ENCODE results near the gene CREM.
A peak's percentile ranks its signal among the peaks of the same experiment; 100 is the strongest.

CREM gene

GRCh38 chr10:35152992-35153391 is 26.3 kb downstream of the CREM start:
- DNase-seq (no peak), ATAC-seq (replicated peaks) (no peak)
- no peak overlapping the region for H3K4me3 Mint-ChIP-seq
- H3K27me3 Mint-ChIP-seq, result no peaks in the 10 kb centered on the region
- peaks cover 11 to 14% of the 10 kb centered on the region in 2 donors for H3K4me1 Mint-ChIP-seq (ENCODE audit: low read depth in 2 of 2)
- H3K27ac Mint-ChIP-seq, result no peak overlapping the region
- peaks cover 15% of the 10 kb centered on the region for H3K36me3 Mint-ChIP-seq (ENCODE audit: insufficient read depth)
- no peaks in the 10 kb centered on the region for H3K9me3 Mint-ChIP-seq

DNA sequence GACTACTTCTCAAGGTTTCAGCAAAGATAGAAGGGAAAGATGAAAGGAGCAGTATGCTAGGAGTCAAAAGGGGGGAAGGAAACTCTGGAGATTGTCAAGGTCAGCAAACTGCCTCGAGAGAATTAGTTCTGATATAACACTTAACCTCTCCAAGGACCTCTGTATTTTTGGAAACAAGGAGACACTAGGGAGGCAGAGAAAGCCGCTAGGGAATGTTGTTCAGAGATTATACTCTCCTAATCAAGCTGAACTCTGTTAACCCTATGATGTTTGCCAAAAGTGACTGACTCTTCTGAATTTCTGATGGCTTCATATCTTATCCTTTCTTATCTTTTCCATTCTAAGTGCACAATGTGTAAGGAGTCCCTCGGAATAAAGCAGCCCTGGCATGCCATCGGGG is 27.1 kb downstream of the CREM start:
- H3K4me1 Mint-ChIP-seq (ENCODE audit: low read depth in 2 of 2), result peaks cover 11 to 14% of the 10 kb centered on the region in 2 donors
- ATAC-seq (replicated peaks), result no peak
- peaks cover 15% of the 10 kb centered on the region for H3K36me3 Mint-ChIP-seq (ENCODE audit: insufficient read depth)
- H3K4me3 Mint-ChIP-seq, result no peak overlapping the region
- DNase-seq, result no peak
- no peak overlapping the region for H3K27ac Mint-ChIP-seq
- no peaks in the 10 kb centered on the region for H3K27me3 Mint-ChIP-seq
- H3K9me3 Mint-ChIP-seq, result no peaks in the 10 kb centered on the region

DNA sequence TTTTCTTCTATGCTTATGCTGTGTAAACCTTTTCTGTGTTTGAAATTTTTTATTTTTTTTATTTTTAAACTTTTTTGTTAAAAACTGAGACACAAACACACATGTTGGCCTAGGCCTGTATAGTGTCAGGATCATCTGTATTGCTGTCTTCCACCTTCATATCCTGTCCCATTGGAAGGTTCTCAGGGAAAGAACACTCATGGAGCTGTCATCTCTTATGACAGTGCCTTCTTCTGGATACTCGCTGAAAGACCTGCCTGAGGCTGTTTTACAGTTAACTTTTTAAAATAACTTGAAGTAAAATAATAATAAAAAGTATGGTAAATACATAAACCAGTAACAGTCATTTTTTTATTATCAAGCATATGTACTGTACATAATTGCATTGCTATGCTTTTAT is 34.1 kb downstream of the CREM start:
- no peaks in the 10 kb centered on the region for H3K9me3 Mint-ChIP-seq

GRCh38 chr10:35161906-35162305 is 35.3 kb downstream of the CREM start:
- H3K36me3 Mint-ChIP-seq (ENCODE audit: insufficient read depth), result no peaks in the 10 kb centered on the region
- no peaks in the 10 kb centered on the region for H3K4me1 Mint-ChIP-seq (ENCODE audit: low read depth in 2 of 2)
- H3K9me3 Mint-ChIP-seq, result no peaks in the 10 kb centered on the region
- no peaks in the 10 kb centered on the region for H3K27me3 Mint-ChIP-seq
- ATAC-seq (replicated peaks) (no peak), DNase-seq (no peak)
- no peak overlapping the region for H3K27ac Mint-ChIP-seq
- no peak overlapping the region for H3K4me3 Mint-ChIP-seq

More for the DNA sequence above, 34.1 kb downstream of the CREM start:
- Mint-ChIP-seq H3K36me3 (ENCODE audit: insufficient read depth) (no peaks in the 10 kb centered on the region), H3K27ac (no peak overlapping the region), H3K27me3 (no peaks in the 10 kb centered on the region), H3K4me1 (ENCODE audit: low read depth in 2 of 2) (no peaks in the 10 kb centered on the region), H3K4me3 (no peak overlapping the region)
- DNase-seq (no peak), ATAC-seq (replicated peaks) (no peak)

GRCh38 chr10:35165136-35165535 is 38.5 kb downstream of the CREM start:
- Mint-ChIP-seq H3K4me1 (ENCODE audit: low read depth in 2 of 2) (no peaks in the 10 kb centered on the region), H3K36me3 (ENCODE audit: insufficient read depth) (no peaks in the 10 kb centered on the region), H3K4me3 (no peak overlapping the region), H3K27ac (peak overlapping the region in 1 of 2 donors; percentile 59), H3K9me3 (peaks cover 0 to 3% of the 10 kb centered on the region in 2 donors), H3K27me3 (no peaks in the 10 kb centered on the region)
- ATAC-seq (replicated peaks) (no peak), DNase-seq (no peak)

DNA sequence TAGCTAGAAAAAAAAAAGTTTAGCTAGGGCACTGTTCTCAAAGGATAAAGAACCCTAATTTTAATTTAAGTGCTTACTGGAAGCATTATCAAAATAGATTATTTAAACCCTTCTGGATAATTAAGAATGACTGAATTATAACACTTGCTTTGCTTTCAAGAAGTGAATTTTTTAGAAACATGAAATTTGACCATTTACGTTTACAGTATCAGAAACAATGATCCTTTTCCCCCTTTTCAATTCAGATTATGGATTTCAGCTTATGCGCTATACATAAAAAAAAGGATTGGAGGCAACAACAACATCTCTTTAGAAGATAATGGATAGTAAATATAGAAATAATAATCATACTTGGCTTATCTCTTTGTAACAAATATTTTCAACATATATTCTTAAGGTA is 39.2 kb downstream of the CREM start:
- H3K9me3 Mint-ChIP-seq, result peaks cover 0 to 3% of the 10 kb centered on the region in 2 donors
- H3K27me3 Mint-ChIP-seq, result no peaks in the 10 kb centered on the region
- no peaks in the 10 kb centered on the region for H3K4me1 Mint-ChIP-seq (ENCODE audit: low read depth in 2 of 2)
- no peak overlapping the region for H3K27ac Mint-ChIP-seq
- H3K36me3 Mint-ChIP-seq (ENCODE audit: insufficient read depth), result no peaks in the 10 kb centered on the region
- ATAC-seq (replicated peaks) (no peak), DNase-seq (no peak)
- no peak overlapping the region for H3K4me3 Mint-ChIP-seq

- Mint-ChIP-seq H3K27ac (no peak overlapping the region), H3K4me3 (no peak overlapping the region), H3K9me3 (peaks cover 0 to 3% of the 10 kb centered on the region in 2 donors), H3K36me3 (ENCODE audit: insufficient read depth) (no peaks in the 10 kb centered on the region), H3K27me3 (no peaks in the 10 kb centered on the region), H3K4me1 (ENCODE audit: low read depth in 2 of 2) (no peaks in the 10 kb centered on the region)
- DNase-seq, result no peak
- no peak for ATAC-seq (replicated peaks)
Measured at GRCh38 chr10:35166607-35167006, 40.0 kb downstream of the CREM start.

GRCh38 chr10:35167342-35167741 is 40.7 kb downstream of the CREM start:
- no peak for ATAC-seq (replicated peaks)
- no peak overlapping the region for H3K27ac Mint-ChIP-seq
- no peaks in the 10 kb centered on the region for H3K36me3 Mint-ChIP-seq (ENCODE audit: insufficient read depth)
- no peaks in the 10 kb centered on the region for H3K27me3 Mint-ChIP-seq
- no peak for DNase-seq
- H3K9me3 Mint-ChIP-seq, result peaks cover 0 to 3% of the 10 kb centered on the region in 2 donors
- H3K4me1 Mint-ChIP-seq (ENCODE audit: low read depth in 2 of 2), result no peaks in the 10 kb centered on the region
- H3K4me3 Mint-ChIP-seq, result no peak overlapping the region

DNA sequence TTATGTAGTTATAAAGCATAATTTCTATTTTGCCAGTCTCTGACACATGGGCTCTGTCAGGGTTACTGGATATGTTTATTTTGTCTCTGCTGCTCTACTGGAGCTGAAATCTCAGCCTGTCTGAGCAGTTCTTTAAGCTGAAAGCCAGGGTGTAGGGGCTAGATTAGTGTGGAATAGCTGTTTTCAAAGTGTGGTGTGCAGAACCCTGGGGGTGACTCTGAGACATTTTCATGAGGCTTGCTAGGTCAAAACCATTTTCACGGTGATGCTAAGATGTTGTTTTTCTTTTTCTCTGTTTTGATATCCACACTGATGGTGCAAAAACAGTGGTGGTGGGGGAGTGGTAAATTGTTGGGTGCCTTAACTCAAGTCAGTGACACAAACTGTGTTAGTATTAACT is 45.5 kb downstream of the CREM start:
- no peaks in the 10 kb centered on the region for H3K4me1 Mint-ChIP-seq (ENCODE audit: low read depth in 2 of 2)
- H3K9me3 Mint-ChIP-seq, result peaks cover 0 to 3% of the 10 kb centered on the region in 2 donors
- peak overlapping the region in 1 of 2 donors; percentile 15 for H3K27ac Mint-ChIP-seq
- no peaks in the 10 kb centered on the region for H3K27me3 Mint-ChIP-seq
- H3K36me3 Mint-ChIP-seq (ENCODE audit: insufficient read depth), result no peaks in the 10 kb centered on the region
- no peak overlapping the region for H3K4me3 Mint-ChIP-seq
- DNase-seq, result no peak
- ATAC-seq (replicated peaks), result no peak

- Mint-ChIP-seq H3K36me3 (ENCODE audit: insufficient read depth) (no peaks in the 10 kb centered on the region), H3K27ac (peak overlapping the region in 1 of 2 donors; percentile 15), H3K4me1 (ENCODE audit: low read depth in 2 of 2) (no peaks in the 10 kb centered on the region), H3K27me3 (no peaks in the 10 kb centered on the region), H3K9me3 (peaks cover 0 to 3% of the 10 kb centered on the region in 2 donors), H3K4me3 (no peak overlapping the region)
- ATAC-seq (replicated peaks) (no peak), DNase-seq (no peak)
Measured at GRCh38 chr10:35172574-35172973, 45.9 kb downstream of the CREM start.

DNA sequence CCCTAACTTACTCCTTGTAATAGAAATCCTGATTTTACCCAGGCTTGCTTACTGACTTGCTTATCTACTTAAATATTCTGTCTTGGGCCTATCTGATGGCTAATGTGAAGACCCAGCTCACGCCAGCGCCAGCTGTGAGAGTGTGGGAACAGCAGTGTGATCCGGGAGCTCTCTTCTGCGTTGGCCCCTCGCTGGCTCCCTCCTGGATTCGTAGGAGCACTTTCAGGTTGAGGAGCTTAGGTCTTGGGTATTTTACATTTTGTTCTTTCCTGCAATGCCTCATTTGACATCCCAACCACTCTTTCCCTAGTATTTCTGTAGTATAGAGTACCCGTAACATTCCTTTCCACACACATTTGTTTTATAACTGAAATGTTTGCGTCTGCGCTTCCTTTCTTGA is 51.7 kb downstream of the CREM start:
- H3K27ac Mint-ChIP-seq, result no peak overlapping the region
- no peak for DNase-seq
- no peaks in the 10 kb centered on the region for H3K9me3 Mint-ChIP-seq
- no peak overlapping the region for H3K4me3 Mint-ChIP-seq
- ATAC-seq (replicated peaks), result no peak
- no peaks in the 10 kb centered on the region for H3K4me1 Mint-ChIP-seq (ENCODE audit: low read depth in 2 of 2)
- H3K27me3 Mint-ChIP-seq, result no peaks in the 10 kb centered on the region
- peaks cover 3% of the 10 kb centered on the region for H3K36me3 Mint-ChIP-seq (ENCODE audit: insufficient read depth)

DNA sequence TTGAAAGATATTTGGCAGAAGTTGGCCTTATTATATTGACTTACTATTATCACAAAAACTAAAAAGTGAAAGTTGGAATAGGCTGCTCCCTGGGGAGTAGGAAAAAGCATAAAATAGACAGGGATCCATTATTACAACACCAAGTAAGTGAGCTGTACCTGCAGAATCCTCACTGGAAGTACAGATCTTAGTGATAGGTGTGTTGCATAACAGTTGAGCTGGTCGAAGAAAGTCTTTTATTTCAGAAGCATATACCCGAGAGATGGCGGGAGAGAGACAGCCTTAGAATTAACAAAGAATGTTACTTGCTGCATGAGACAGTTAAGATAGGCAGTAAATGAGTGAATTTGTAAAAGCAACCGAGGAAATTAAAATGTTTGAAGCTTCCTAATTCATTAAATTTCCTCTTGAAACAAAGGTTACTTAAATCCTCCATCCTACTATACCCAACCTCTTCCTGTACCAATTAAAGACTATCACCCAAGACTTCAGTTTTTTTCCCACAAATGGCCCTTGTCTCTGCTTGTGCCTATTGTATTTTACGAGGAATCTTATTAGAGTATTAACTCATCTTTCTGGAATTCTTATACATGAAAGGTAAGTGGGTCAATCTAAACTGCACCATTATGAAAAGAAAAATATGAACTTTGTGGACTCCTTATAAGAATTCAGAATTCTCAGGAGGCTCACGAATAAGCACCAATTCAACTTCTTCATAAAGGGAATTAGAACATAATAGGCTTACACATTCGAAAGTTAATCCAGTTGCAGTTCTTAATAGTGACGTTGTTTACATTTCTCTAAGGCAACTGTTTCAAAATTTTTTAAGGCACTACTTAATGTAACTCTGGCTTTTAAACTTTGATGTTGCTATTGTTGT is 56.2 kb downstream of the CREM start:
- ATAC-seq (replicated peaks) (no peak), DNase-seq (no peak)
- Mint-ChIP-seq H3K27me3 (no peaks in the 10 kb centered on the region), H3K4me1 (ENCODE audit: low read depth in 2 of 2) (no peaks in the 10 kb centered on the region), H3K27ac (peak overlapping the region in 1 of 2 donors; percentile 55), H3K4me3 (no peak overlapping the region), H3K9me3 (no peaks in the 10 kb centered on the region), H3K36me3 (ENCODE audit: insufficient read depth) (peaks cover 3% of the 10 kb centered on the region)

DNA sequence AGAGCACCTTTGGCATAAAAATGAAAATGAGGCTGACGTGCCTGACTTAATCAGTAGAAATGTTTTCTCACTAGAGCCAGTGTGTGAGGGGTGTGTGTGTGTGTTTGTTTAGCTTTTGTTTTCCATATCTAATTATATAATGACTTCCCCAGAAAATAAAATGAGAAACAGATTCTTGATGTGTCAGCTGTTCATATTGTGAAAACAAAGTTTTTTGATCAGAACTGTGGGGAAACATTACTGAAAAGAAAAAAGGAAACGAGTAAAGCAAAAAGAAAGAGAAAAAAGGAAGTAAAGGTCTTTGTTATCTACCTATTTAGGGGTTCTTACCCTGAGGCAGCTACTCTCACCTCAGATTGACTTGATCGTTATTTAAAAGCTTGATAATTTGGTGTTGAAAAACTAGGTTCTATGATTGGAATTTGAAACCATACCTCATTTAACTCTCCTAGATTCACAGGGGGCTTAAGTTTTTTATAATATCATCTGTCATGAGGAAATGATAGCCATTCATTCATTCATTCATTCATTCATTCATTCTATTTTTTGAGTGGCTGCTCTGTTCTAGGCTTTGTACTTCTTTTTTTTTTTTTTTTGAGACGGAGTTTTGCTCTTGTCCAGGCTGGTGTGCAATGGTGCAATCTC is 58.0 kb downstream of the CREM start:
- peaks cover 2% of the 10 kb centered on the region for H3K36me3 Mint-ChIP-seq (ENCODE audit: insufficient read depth)
- no peak overlapping the region for H3K4me3 Mint-ChIP-seq
- DNase-seq (no peak), ATAC-seq (replicated peaks) (no peak)
- no peaks in the 10 kb centered on the region for H3K9me3 Mint-ChIP-seq
- no peaks in the 10 kb centered on the region for H3K27me3 Mint-ChIP-seq
- no peaks in the 10 kb centered on the region for H3K4me1 Mint-ChIP-seq (ENCODE audit: low read depth in 2 of 2)
- peak overlapping the region in 1 of 2 donors; percentile 8 for H3K27ac Mint-ChIP-seq

Data from effector memory CD8-positive, alpha-beta T cell (primary cell).